NCI-H345 treated with DMSO at 0.1 percent for 48 hours (cell line): Measurements from ENCODE around the gene TSHZ1.
"Not testable (repeated sequence)": the region's sequence is repeated elsewhere in the genome, so short reads cannot be mapped to it uniquely, and the experiment has no call there.

ENCODE experiments used
- DNase-seq: peaks from one replicate; lab custom pipeline; 2025; ENCODE audit not compliant: unreplicated experiment; lab: John Stamatoyannopoulos, UW

TSHZ1 gene

DNA sequence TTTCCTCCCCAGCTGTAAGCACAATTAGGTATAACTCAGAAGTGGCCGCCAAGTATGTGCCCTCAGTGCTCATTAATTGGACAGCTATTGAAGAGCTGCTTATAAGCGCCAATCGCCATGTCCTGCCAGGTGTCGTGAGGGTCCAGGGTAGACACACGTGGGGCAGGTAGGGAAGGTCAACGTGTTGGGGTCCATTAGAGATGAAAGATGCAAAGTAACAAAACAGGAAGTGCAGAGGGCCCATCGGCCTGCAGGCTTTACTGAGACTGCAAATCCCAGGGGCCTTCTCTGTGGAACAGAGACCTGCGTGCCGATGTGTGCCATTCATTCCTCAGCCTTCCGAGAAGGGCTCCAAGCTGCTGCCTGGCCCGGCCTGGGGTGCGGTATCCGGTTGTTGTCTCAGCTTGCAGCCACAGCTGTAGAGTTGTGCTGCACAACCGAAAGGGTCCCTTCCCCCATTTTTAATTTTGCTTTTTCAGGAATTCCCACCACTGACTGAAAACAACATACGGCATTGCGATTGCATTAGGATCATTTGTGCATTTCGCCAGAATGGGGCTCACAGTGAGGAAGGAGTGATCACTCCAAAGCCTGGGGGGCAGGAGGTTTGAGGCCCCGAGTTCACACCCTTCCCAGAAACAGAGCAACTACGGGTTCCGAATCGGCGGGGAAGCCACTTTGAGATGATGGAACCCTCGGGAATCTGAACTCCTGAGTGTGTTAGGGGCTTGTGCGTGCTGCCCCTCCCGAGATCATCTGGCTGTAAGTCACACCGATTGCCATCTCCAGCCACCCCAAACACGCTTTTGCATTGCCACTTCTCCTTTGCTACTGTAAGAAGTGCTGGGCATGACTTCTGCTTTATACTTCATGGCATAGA is 94.3 kb downstream of the TSHZ1 start:
- no peak for DNase-seq

GRCh38 chr18:75305984-75306383 is 95.4 kb downstream of the TSHZ1 start:
- DNase-seq = no peak

GRCh38 chr18:75307530-75307929 is 96.9 kb downstream of the TSHZ1 start:
- DNase-seq = no peak

GRCh38 chr18:75309564-75309963 is 99.0 kb downstream of the TSHZ1 start:
- no peak for DNase-seq

DNA sequence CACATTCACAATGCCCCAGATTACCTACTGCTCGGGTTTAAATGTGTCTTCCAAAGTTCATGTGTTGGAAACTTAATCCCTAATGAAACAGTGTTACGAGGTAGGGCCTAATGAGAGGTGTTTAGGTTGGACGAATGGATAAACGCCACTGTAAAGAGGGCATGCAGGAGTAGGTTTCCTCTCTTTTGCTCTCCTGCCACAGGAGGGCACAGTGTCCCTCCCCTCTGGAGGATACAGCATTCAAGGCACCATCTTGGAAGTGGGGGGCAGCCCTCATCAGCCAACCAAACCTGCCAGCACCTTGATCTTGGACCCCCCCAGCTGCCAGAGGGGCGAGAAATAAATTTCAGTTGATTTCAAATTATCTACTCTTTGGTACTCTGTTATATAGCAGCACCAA is 103.5 kb downstream of the TSHZ1 start:
- no peak for DNase-seq

- DNase-seq = no peak
These were observed 104.0 kb downstream of the TSHZ1 start for GRCh38 chr18:75314606-75315005.

- DNase-seq = no peak
These were observed 105.6 kb downstream of the TSHZ1 start for GRCh38 chr18:75316223-75316622.

DNA sequence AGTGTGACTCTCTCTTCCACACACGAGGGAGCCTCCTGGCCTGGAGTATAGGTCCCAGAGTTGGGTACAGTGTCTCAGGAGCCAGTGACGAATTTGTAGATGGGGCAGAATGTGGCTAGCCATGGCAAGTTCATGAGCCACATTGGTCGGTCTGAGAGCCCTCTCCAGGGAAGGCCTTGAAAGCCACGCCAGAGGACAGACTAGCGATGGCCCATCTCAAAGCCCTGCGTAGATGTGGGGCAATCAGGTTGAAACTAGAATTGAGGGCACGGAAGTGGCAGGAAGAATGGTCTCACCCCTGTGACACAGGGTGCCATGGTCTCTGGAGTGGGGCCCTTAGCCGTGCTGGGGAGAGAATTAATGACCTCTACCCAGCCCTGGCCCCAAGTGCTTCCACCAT is 106.2 kb downstream of the TSHZ1 start:
- no peak for DNase-seq

GRCh38 chr18:75317300-75317699 is 106.7 kb downstream of the TSHZ1 start:
- DNase-seq = no peak

- no peak for DNase-seq
These were observed 107.1 kb downstream of the TSHZ1 start for GRCh38 chr18:75317703-75318102.

GRCh38 chr18:75319905-75320304 is 109.3 kb downstream of the TSHZ1 start:
- DNase-seq = no peak

GRCh38 chr18:75320506-75320905 is 109.9 kb downstream of the TSHZ1 start:
- no peak for DNase-seq

- DNase-seq = no peak
These were observed 110.8 kb downstream of the TSHZ1 start for GRCh38 chr18:75321431-75321830.

DNA sequence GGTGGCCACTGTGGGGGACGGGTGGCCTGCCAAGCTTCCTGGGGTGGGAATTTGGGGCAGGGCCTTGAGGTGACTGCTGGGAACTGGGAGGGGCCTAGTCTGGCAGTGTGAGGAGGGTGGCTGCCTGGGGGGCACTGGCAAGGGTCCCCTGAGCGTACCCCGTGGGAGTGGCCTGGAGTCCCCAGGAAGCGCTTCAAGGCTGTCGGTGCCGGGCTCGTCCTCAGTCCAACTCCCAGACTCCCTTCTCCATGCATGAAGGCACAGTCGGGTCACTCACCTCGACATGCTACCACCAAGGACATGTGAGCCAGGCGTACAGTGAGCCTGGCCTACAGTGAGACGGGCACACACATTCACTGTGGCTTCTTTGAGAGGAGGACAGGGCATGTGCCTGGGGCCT is 111.6 kb downstream of the TSHZ1 start:
- DNase-seq = no peak

DNA sequence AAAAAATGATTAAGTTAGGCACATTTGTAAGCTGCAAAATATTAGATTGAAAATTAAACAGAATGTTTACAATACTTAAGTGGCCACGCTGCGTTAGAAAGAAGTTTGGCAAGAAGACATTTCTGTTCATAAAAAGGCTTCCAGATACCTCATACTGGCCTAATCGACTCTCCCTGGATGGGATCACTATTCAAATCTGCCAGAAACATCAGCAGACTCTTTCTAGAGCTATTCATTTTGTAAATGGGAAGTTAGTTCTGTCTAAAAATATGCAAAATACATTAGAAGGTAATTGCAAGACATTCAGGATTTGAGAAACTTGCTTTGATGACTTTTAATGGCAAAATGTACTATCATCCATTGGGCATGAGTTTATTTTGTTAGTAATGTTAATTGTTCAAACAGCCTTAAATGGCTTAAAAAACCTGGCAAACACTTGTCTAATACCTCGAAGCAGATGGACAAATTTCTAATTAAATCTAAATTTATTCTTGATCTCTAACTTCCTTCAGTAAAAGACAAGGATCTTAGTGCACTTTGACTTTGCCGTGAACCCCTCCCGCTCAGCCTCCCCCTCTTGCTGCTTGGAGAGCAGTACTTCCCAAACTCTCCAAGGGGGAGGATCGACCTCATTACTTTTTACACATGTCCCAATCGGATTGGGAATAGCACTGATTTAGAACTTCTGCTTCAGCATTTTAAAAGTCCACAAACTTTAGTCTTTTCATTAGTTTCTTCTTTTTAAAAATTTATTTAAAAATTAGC is 113.4 kb downstream of the TSHZ1 start:
- no peak for DNase-seq

DNA sequence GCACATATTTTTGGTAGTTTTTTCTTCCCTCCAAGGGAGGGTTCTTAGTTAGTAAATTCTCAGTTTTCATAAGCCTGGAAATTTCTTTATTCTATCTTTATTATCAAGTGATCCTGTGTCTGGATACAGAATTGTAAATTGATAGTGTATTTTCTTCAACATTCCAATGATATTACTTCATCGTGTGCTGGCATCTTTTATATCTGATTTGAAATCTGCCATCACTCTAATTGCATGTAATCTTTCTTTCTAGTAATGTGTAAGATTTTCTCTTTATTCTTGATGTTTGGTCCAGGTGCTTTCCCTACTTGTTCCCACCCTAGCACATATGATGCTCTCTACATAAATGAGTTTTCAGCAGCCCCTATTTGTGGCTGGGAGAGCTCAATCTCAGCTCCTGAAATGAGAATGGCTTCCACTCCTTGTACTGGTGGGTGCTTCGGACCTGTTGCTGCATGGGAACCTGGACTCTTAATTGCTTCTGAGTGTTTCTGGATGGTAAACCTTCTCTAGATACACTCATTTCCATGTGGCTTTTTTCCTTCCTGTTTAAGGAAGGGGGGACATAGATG is 114.2 kb downstream of the TSHZ1 start:
- no peak for DNase-seq

DNA sequence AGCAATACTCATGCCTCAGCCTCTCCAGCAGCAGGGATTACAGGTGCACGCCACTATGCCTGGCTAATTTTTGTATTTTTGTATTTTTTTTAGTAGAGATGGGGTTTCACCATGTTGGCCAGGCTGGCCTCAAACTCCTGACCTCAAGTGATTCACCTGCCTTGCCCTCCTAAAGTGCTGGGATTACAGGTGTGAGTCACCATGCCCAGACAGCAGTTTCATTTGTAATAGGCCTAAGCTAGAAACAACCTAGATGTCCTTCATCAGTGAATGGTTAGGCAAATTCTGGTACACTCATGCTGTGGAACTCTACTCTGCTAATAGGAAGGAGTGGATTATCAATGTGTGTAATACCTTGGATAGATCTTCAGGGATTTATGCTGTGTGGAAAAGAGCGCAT is 119.2 kb downstream of the TSHZ1 start:
- not testable (repeated sequence) for DNase-seq

DNA sequence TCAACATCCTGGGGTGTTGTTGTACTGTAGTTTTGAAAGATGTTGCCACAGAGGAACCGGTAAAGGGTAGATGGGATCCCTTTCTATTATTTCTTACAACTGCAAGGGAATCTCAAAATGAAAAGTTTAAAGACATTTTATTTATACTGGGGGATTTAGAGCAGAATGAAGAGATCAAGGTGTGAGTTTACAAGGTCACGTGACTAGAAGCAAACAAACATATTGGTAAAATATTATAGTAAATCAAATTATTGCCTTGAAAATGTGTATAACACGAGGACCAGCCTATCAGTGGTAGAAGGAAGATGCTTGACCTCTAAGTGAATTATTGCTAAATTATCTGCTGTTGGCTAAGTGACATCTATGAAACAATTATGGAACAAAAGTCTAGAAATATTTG is 119.7 kb downstream of the TSHZ1 start:
- no peak for DNase-seq

DNA sequence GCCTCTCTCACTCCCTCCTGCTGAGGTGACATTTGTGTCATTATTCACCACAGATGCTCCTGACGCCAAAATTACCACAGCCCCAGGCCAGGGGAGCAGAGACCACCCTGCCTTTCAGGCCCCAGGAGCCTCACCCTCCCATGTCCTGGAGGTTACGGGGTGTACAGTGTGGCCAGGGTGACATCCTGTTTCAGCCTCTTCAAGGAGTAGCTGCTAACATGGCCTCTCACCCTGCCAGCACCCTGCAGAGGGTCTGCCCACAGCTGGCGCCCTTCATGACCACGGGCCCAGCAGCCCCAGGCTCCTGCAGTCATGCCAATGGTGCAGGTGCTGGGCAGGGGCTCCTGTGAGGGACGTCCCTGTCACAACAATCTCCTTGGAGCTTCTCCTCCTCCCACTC is 124.3 kb downstream of the TSHZ1 start:
- no peak for DNase-seq

- DNase-seq = no peak
These were observed 124.9 kb downstream of the TSHZ1 start for GRCh38 chr18:75335511-75335910.

DNA sequence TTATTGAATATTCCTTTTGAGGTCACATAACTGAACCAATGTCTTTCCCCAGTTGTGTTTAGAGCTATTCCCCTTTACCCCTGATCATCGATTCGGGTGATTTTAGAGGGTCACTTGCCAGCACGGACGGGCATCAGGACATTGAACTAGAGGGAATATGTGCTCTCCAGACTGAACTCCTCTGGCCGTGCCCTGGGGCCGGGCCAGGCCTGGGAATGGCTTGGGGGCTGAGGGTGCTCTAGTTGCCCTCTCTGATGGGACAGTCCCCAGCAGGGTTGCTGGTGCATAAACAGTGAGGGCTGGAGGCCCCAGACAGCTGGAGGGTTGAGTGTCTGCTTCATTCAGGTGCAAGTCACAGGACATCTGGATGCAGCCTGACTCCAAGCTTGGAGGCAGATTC is 126.2 kb downstream of the TSHZ1 start:
- no peak for DNase-seq

GRCh38 chr18:75337348-75337747 is 126.8 kb downstream of the TSHZ1 start:
- no peak for DNase-seq
